WTC11 (cell line): Measurements from ENCODE around the gene SLC19A1.

ENCODE experiments used
- CTCF ChIP-seq: fragments of 200-600 bp; IDR thresholded peaks from 2 replicates; pipeline ENCODE4 v1.8.0; 2022; ENCODE audit warnings: antibody characterized with exemption
- E2F4 ChIP-seq: sonication (generic); formaldehyde crosslinking; IDR thresholded peaks from 2 replicates; pipeline ENCODE4 v1.8.1; 2022; ENCODE audit warnings: low read depth, mild to moderate bottlenecking, moderate library complexity, missing genetic modification reagents, borderline replicate concordance
- FOXJ3 ChIP-seq: sonication (generic); formaldehyde crosslinking; IDR thresholded peaks from 2 replicates; pipeline ENCODE4 v1.9.0; 2021; ENCODE audit warnings: missing genetic modification reagents, mild to moderate bottlenecking, borderline replicate concordance
- FOXK1 ChIP-seq: sonication (generic); formaldehyde crosslinking; IDR thresholded peaks from 2 replicates; pipeline ENCODE4 v1.8.0; 2022; ENCODE audit warnings: mild to moderate bottlenecking, moderate library complexity, missing genetic modification reagents
- HMGXB4 ChIP-seq: sonication (generic); formaldehyde crosslinking; IDR thresholded peaks from 2 replicates; pipeline ENCODE4 v1.8.1; 2023; ENCODE audit warnings: mild to moderate bottlenecking, moderate library complexity, missing genetic modification reagents
- KAT7 ChIP-seq: sonication (generic); formaldehyde crosslinking; IDR thresholded peaks from 2 replicates; pipeline ENCODE4 v1.8.1; 2023; ENCODE audit warnings: missing genetic modification reagents, mild to moderate bottlenecking, borderline replicate concordance
- NFE2L1 ChIP-seq: sonication (generic); formaldehyde crosslinking; IDR thresholded peaks from 2 replicates; pipeline ENCODE4 v1.8.1; 2023; ENCODE audit warnings: missing genetic modification reagents
- ZNF232 ChIP-seq: sonication (generic); formaldehyde crosslinking; IDR thresholded peaks from 2 replicates; pipeline ENCODE4 v1.8.0; 2022; ENCODE audit warnings: mild to moderate bottlenecking, missing genetic modification reagents
- ZNF396 ChIP-seq: fragments of 250-450 bp; sonication (Bioruptor Pico); IDR thresholded peaks from 2 replicates; pipeline ENCODE4 v1.8.0; 2021; ENCODE audit warnings: mild to moderate bottlenecking, moderate library complexity, borderline replicate concordance
- TF ChIP-seq, protein P1 (sequence below): sonication (generic); formaldehyde crosslinking; IDR thresholded peaks from 2 replicates; pipeline ENCODE4 v1.8.0; 2023; ENCODE audit warnings: missing genetic modification reagents, mild to moderate bottlenecking, borderline replicate concordance
- TF ChIP-seq, protein P2 (sequence below): sonication (generic); formaldehyde crosslinking; IDR thresholded peaks from 2 replicates; pipeline ENCODE4 v1.8.1; 2022; ENCODE audit warnings: low read depth, missing genetic modification reagents, borderline replicate concordance
- TF ChIP-seq, protein P3 (sequence below): sonication (generic); formaldehyde crosslinking; IDR thresholded peaks from 2 replicates; pipeline ENCODE4 v1.8.1; 2022; ENCODE audit warnings: mild to moderate bottlenecking, moderate library complexity, missing genetic modification reagents
- TF ChIP-seq, protein P4 (sequence below): sonication (generic); formaldehyde crosslinking; IDR thresholded peaks from 2 replicates; pipeline ENCODE4 v1.8.0; 2023; ENCODE audit warnings: mild to moderate bottlenecking, missing genetic modification reagents

DNA sequence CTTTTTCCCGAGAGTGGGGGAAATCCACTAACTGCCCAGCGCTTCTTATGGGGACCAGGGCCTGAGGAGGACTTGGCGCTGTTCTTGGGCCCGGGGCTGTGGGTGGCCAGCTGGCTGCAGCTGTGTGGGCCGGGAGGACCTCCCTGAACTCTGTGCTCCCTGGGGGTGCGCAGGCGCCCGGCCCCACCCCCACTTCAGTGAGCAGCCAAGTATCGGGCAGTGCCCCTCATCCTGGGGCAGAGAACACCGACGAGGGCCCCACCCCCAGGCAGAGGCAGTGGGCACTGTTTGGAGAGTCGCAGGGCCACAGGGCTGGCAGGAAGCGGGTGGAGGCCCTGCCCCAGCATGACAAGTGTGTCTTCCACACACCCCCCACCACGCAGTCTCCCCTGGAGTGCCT, 32.5 kb upstream of the SLC19A1 start:
- TF ChIP-seq ZNF232 (CRISPR knock-in tag) (no peak), NFE2L1 (CRISPR knock-in tag) (no peak), CTCF (no peak), FOXK1 (CRISPR knock-in tag) (no peak), ZNF396 (CRISPR knock-in tag) (no peak), FOXJ3 (CRISPR knock-in tag) (no peak), KAT7 (CRISPR knock-in tag) (no peak), HMGXB4 (CRISPR knock-in tag) (no peak), E2F4 (no peak)
- TF ChIP-seq, protein P1, sequence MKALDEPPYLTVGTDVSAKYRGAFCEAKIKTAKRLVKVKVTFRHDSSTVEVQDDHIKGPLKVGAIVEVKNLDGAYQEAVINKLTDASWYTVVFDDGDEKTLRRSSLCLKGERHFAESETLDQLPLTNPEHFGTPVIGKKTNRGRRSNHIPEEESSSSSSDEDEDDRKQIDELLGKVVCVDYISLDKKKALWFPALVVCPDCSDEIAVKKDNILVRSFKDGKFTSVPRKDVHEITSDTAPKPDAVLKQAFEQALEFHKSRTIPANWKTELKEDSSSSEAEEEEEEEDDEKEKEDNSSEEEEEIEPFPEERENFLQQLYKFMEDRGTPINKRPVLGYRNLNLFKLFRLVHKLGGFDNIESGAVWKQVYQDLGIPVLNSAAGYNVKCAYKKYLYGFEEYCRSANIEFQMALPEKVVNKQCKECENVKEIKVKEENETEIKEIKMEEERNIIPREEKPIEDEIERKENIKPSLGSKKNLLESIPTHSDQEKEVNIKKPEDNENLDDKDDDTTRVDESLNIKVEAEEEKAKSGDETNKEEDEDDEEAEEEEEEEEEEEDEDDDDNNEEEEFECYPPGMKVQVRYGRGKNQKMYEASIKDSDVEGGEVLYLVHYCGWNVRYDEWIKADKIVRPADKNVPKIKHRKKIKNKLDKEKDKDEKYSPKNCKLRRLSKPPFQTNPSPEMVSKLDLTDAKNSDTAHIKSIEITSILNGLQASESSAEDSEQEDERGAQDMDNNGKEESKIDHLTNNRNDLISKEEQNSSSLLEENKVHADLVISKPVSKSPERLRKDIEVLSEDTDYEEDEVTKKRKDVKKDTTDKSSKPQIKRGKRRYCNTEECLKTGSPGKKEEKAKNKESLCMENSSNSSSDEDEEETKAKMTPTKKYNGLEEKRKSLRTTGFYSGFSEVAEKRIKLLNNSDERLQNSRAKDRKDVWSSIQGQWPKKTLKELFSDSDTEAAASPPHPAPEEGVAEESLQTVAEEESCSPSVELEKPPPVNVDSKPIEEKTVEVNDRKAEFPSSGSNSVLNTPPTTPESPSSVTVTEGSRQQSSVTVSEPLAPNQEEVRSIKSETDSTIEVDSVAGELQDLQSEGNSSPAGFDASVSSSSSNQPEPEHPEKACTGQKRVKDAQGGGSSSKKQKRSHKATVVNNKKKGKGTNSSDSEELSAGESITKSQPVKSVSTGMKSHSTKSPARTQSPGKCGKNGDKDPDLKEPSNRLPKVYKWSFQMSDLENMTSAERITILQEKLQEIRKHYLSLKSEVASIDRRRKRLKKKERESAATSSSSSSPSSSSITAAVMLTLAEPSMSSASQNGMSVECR (CRISPR knock-in tag): no peak
- TF ChIP-seq, protein P2, sequence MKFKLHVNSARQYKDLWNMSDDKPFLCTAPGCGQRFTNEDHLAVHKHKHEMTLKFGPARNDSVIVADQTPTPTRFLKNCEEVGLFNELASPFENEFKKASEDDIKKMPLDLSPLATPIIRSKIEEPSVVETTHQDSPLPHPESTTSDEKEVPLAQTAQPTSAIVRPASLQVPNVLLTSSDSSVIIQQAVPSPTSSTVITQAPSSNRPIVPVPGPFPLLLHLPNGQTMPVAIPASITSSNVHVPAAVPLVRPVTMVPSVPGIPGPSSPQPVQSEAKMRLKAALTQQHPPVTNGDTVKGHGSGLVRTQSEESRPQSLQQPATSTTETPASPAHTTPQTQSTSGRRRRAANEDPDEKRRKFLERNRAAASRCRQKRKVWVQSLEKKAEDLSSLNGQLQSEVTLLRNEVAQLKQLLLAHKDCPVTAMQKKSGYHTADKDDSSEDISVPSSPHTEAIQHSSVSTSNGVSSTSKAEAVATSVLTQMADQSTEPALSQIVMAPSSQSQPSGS: no peak
- TF ChIP-seq, protein P3, sequence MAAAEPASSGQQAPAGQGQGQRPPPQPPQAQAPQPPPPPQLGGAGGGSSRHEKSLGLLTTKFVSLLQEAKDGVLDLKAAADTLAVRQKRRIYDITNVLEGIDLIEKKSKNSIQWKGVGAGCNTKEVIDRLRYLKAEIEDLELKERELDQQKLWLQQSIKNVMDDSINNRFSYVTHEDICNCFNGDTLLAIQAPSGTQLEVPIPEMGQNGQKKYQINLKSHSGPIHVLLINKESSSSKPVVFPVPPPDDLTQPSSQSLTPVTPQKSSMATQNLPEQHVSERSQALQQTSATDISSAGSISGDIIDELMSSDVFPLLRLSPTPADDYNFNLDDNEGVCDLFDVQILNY (CRISPR knock-in tag): no peak
- TF ChIP-seq, protein P4, sequence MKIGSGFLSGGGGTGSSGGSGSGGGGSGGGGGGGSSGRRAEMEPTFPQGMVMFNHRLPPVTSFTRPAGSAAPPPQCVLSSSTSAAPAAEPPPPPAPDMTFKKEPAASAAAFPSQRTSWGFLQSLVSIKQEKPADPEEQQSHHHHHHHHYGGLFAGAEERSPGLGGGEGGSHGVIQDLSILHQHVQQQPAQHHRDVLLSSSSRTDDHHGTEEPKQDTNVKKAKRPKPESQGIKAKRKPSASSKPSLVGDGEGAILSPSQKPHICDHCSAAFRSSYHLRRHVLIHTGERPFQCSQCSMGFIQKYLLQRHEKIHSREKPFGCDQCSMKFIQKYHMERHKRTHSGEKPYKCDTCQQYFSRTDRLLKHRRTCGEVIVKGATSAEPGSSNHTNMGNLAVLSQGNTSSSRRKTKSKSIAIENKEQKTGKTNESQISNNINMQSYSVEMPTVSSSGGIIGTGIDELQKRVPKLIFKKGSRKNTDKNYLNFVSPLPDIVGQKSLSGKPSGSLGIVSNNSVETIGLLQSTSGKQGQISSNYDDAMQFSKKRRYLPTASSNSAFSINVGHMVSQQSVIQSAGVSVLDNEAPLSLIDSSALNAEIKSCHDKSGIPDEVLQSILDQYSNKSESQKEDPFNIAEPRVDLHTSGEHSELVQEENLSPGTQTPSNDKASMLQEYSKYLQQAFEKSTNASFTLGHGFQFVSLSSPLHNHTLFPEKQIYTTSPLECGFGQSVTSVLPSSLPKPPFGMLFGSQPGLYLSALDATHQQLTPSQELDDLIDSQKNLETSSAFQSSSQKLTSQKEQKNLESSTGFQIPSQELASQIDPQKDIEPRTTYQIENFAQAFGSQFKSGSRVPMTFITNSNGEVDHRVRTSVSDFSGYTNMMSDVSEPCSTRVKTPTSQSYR (CRISPR knock-in tag): no peak
